DOHH2 (cell line): ENCODE data around the gene CYB5A.

Experiments used
- H3F3A ChIP-seq: fragments of 200-600 bp; sonication (generic), shearing (Covaris generic); 2 replicates; pipeline ENCODE4 v1.6.0; 2016; ENCODE audit warnings: antibody characterized with exemption, mild to moderate bottlenecking; ENCODE audit not compliant: control insufficient read depth, insufficient read depth
- H3K27ac ChIP-seq: fragments of 200-600 bp; sonication (generic); 2 replicates; pipeline ENCODE4 v1.5.1; 2014; ENCODE audit warnings: low read depth, mild to moderate bottlenecking, low read length, moderate library complexity
- H3K27me3 ChIP-seq: fragments of 200-600 bp; sonication (generic); 2 replicates; pipeline ENCODE4 v1.6.1; 2014; ENCODE audit warnings: mild to moderate bottlenecking, low read length, mixed read lengths; ENCODE audit not compliant: control insufficient read depth
- H3K36me3 ChIP-seq: fragments of 200-600 bp; sonication (generic); 2 replicates; pipeline ENCODE4 v1.6.1; 2014; ENCODE audit warnings: mild to moderate bottlenecking, low read length, moderate library complexity, mixed read lengths; ENCODE audit not compliant: control insufficient read depth
- H3K4me1 ChIP-seq: fragments of 200-600 bp; sonication (generic); 2 replicates; pipeline ENCODE4 v1.6.1; 2014; ENCODE audit warnings: mild to moderate bottlenecking, low read length, mixed read lengths; ENCODE audit not compliant: control insufficient read depth
- H3K4me2 ChIP-seq: fragments of 200-600 bp; sonication (generic); 2 replicates; pipeline ENCODE4 v1.6.0; 2014; ENCODE audit warnings: mild to moderate bottlenecking, low read length, moderate library complexity
- H3K4me3 ChIP-seq: fragments of 200-600 bp; sonication (generic); 2 replicates; pipeline ENCODE4 v1.5.1; 2014; ENCODE audit warnings: mild to moderate bottlenecking, low read length, mixed read lengths
- H3K79me2 ChIP-seq: fragments of 200-600 bp; sonication (generic); 2 replicates; pipeline ENCODE4 v1.6.1; 2014; ENCODE audit warnings: mild to moderate bottlenecking, low read length, mixed read lengths; ENCODE audit not compliant: control insufficient read depth
- H3K9me2 ChIP-seq: fragments of 200-600 bp; sonication (generic); replicated peaks from 2 replicates; pipeline ENCODE4 v1.6.1; 2014; ENCODE audit warnings: mild to moderate bottlenecking, low read length, mixed read lengths; ENCODE audit not compliant: control insufficient read depth
- H3K9me3 ChIP-seq: fragments of 200-600 bp; sonication (generic); 2 replicates; pipeline ENCODE4 v1.6.1; 2014; ENCODE audit warnings: antibody characterized with exemption, low read length, mixed read lengths; ENCODE audit not compliant: control insufficient read depth, insufficient read depth
- H4K20me1 ChIP-seq: fragments of 200-600 bp; sonication (generic); 2 replicates; pipeline ENCODE4 v1.6.0; 2014; ENCODE audit warnings: low read depth, mild to moderate bottlenecking, antibody characterized with exemption, low read length, moderate library complexity; ENCODE audit not compliant: control insufficient read depth, insufficient read depth
- CTCF ChIP-seq: fragments of 200-600 bp; sonication (generic); IDR thresholded peaks from one replicate; pipeline ENCODE4 v1.5.1; 2014; ENCODE audit warnings: antibody characterized with exemption, mild to moderate bottlenecking, low read depth, low read length; ENCODE audit not compliant: poor library complexity, severe bottlenecking
- EZH2phosphoT487 ChIP-seq: fragments of 200-600 bp; sonication (generic); IDR thresholded peaks from 2 replicates; pipeline ENCODE4 v1.6.1; 2017; ENCODE audit warnings: borderline replicate concordance, mild to moderate bottlenecking, antibody characterized with exemption, low read length, moderate library complexity, mixed read lengths

The CYB5A gene

GRCh38 chr18:74242438-74243096 lies 49.2 kb downstream of the CYB5A start:
- no peak overlapping the region for H3K27ac ChIP-seq
- H3K79me2 ChIP-seq = no peaks in the 10 kb centered on the region
- H3K9me3 ChIP-seq = no peaks in the 10 kb centered on the region
- no peaks in the 10 kb centered on the region for H3K4me1 ChIP-seq
- no peak for TF ChIP-seq CTCF
- no peak for TF ChIP-seq EZH2phosphoT487
- no peaks in the 10 kb centered on the region for H4K20me1 ChIP-seq
- no peak overlapping the region for H3K4me3 ChIP-seq
- no peaks in the 10 kb centered on the region for H3F3A ChIP-seq
- peaks cover 3% of the 10 kb centered on the region; the same call in 1 of the 2 replicates for H3K27me3 ChIP-seq
- H3K36me3 ChIP-seq = no peaks in the 10 kb centered on the region
- H3K4me2 ChIP-seq = no peak overlapping the region
- H3K9me2 ChIP-seq = no peaks in the 10 kb centered on the region

- Histone ChIP-seq H3K9me2 (no peaks in the 10 kb centered on the region), H3F3A (no peaks in the 10 kb centered on the region), H3K27me3 (peaks cover 3% of the 10 kb centered on the region; the same call in 1 of the 2 replicates), H3K4me2 (no peak overlapping the region), H3K36me3 (no peaks in the 10 kb centered on the region), H3K9me3 (no peaks in the 10 kb centered on the region), H3K79me2 (no peaks in the 10 kb centered on the region), H3K4me3 (no peak overlapping the region), H4K20me1 (no peaks in the 10 kb centered on the region), H3K27ac (no peak overlapping the region), H3K4me1 (no peaks in the 10 kb centered on the region)
- no peak for TF ChIP-seq CTCF
- TF ChIP-seq EZH2phosphoT487 = no peak
These were observed 49.8 kb downstream of the CYB5A start for GRCh38 chr18:74241970-74242369.

GRCh38 chr18:74241426-74241825 lies 50.3 kb downstream of the CYB5A start:
- H3K4me1 ChIP-seq = no peaks in the 10 kb centered on the region
- no peaks in the 10 kb centered on the region for H3F3A ChIP-seq
- peaks cover 3% of the 10 kb centered on the region; the same call in 1 of the 2 replicates for H3K27me3 ChIP-seq
- no peak overlapping the region for H3K4me3 ChIP-seq
- no peaks in the 10 kb centered on the region for H3K36me3 ChIP-seq
- TF ChIP-seq CTCF (no peak), EZH2phosphoT487 (no peak)
- no peaks in the 10 kb centered on the region for H3K79me2 ChIP-seq
- H3K4me2 ChIP-seq = no peak overlapping the region
- H3K27ac ChIP-seq = no peak overlapping the region
- H3K9me2 ChIP-seq = no peaks in the 10 kb centered on the region
- H3K9me3 ChIP-seq = no peaks in the 10 kb centered on the region
- no peaks in the 10 kb centered on the region for H4K20me1 ChIP-seq

- TF ChIP-seq EZH2phosphoT487 = no peak
- no peak for TF ChIP-seq CTCF
- Histone ChIP-seq H3K9me2 (no peaks in the 10 kb centered on the region), H3K27me3 (peaks cover 3% of the 10 kb centered on the region; the same call in 1 of the 2 replicates), H3K27ac (no peak overlapping the region), H3K36me3 (no peaks in the 10 kb centered on the region), H3K4me3 (no peak overlapping the region), H4K20me1 (no peaks in the 10 kb centered on the region), H3K4me2 (no peak overlapping the region), H3K4me1 (no peaks in the 10 kb centered on the region), H3F3A (no peaks in the 10 kb centered on the region), H3K79me2 (no peaks in the 10 kb centered on the region), H3K9me3 (no peaks in the 10 kb centered on the region)
These were observed 52.2 kb downstream of the CYB5A start for GRCh38 chr18:74239567-74239966.
